Esophagus (tissue), 2 donors: ENCODE measurements around the gene HOXA7. TPM values are rescaled to one million over a fixed set of nuclear protein-coding genes. Genes with fewer than 3 reads are reported as not detected.
A peak's percentile ranks its signal among the peaks of the same experiment; 100 is the strongest.

ENCODE experiments used
- H3K27ac ChIP-seq, 2 donors: one replicate each; pipeline ENCODE4 v1.5.1; 2013; ENCODE audit warnings: low read depth in 2 of 2, mild to moderate bottlenecking in 2 of 2, inconsistent platforms in 1 of 2, low read length in 1 of 2, moderate library complexity in 1 of 2
- H3K27me3 ChIP-seq, 2 donors: one replicate each; pipeline ENCODE4 v1.6.1; 2013; ENCODE audit warnings: low read length in 2 of 2, control low read depth in 1 of 2, mild to moderate bottlenecking in 1 of 2; ENCODE audit not compliant: insufficient read depth in 2 of 2, control insufficient read depth in 1 of 2
- H3K36me3 ChIP-seq, 2 donors: one replicate each; pipeline ENCODE4 v1.6.1; 2013; ENCODE audit warnings: low read length in 1 of 2; ENCODE audit not compliant: control insufficient read depth in 2 of 2, insufficient read depth in 2 of 2
- H3K4me1 ChIP-seq, 2 donors: one replicate each; pipeline ENCODE4 v1.6.1; 2013; ENCODE audit warnings: low read length in 1 of 2; ENCODE audit not compliant: control insufficient read depth in 2 of 2, insufficient read depth in 2 of 2
- H3K4me3 ChIP-seq, 2 donors: one replicate each; pipeline ENCODE4 v1.5.1; 2013; ENCODE audit warnings: low read length in 2 of 2, mild to moderate bottlenecking in 2 of 2, low read depth in 1 of 2, moderate library complexity in 1 of 2
- H3K9me3 ChIP-seq, 2 donors: one replicate each; pipeline ENCODE4 v1.6.1; 2013; ENCODE audit warnings: mild to moderate bottlenecking in 2 of 2, low read depth in 1 of 2, low read length in 1 of 2, moderate library complexity in 1 of 2; ENCODE audit not compliant: control insufficient read depth in 2 of 2, insufficient read depth in 1 of 2
- WGBS, 2 donors: extraction: QIAGEN DNeasy Blood & Tissue Kit; methylation state at CpG; one replicate each; pipeline ENCODE4 v1.1.7; 2013; 5-methylcytosine and 5-hydroxymethylcytosine counted together
- polyA plus RNA-seq, 2 donors: library from polyadenylated mRNA; stranded (reverse); fragments of 200-250 nt; gene quantifications; one replicate each; pipeline ENCODE4 v1.2.3, GENCODE V29; 2013
- donor health status: healthy with polysubstance abuse.
- donor health status: Bipolar disorder and iron deficiency.

The HOXA7 gene
- polyA plus RNA-seq, 2 donors: 1.5 to 1.8 TPM

DNA sequence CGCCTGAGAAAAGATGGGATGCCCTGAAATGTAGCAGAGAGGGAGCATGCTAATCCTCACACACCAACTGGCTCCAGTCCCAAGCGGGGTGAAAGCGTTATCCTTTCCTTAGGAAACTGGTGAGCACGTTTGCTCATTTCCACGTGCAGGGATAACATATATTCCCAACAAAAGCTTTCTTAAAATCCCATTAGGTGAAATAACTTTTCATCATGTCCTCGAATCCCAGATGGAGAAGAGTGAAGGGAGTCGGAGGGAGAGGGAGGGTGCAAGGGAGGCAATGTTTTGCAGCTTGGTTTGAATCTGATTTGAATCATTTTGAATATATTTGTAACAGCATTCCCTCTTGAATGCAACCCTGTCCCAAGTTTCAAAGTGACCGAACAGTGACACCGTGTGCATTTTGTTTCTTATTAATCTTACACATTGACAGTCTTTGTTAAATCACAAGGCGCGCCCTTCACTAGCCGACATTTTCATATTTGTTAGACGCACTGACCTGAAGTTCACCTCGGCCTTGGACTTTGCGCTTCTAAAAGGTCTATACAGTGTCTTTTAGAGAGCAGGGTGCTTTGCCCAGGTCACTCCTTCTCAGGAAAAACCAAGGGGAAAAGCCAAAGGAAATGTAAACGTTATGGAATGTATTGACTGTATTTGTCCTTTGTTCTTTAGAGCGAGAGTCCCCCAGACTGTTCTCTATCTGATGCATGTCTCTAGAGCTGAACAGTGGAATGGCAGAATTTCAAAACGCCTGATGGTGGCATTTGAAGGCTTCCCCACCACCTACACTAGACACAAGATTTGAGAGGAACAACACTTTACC is 22.9 kb downstream of the HOXA7 start:
- WGBS, 2 donors: 60 to 78% methylated on average over 18 of the region's 18 CpGs
- H3K9me3 ChIP-seq: no peaks in the 10 kb centered on the region
- peaks cover 0 to 3% of the 10 kb centered on the region in 2 donors for H3K4me1 ChIP-seq
- no peaks in the 10 kb centered on the region for H3K27me3 ChIP-seq
- peak overlapping the region in 1 of 2 donors; percentile 51 for H3K27ac ChIP-seq
- H3K4me3 ChIP-seq: no peak overlapping the region
- H3K36me3 ChIP-seq: no peaks in the 10 kb centered on the region

DNA sequence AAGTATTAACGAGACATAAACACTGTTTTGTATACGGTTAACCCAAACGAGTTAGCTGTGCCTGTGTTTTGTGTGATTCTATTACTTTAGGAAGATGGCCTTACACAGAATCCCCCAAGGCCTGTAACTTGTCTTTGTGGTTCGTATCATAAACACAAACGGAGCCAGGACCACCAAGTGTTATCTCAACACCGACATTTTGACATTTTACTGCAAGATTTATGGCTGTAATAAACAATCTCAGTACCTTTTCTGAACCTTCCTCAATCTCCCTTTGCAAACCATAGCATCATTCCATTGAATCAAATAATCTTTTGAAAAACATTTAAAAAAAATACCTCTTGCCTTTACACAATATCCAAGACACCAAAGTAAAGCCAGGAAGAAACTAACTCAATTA is 23.5 kb downstream of the HOXA7 start:
- no peaks in the 10 kb centered on the region for H3K36me3 ChIP-seq
- no peak overlapping the region for H3K4me3 ChIP-seq
- peaks cover 0 to 3% of the 10 kb centered on the region in 2 donors for H3K4me1 ChIP-seq
- H3K27ac ChIP-seq: no peak overlapping the region
- no peaks in the 10 kb centered on the region for H3K9me3 ChIP-seq
- H3K27me3 ChIP-seq: no peaks in the 10 kb centered on the region
- 58 to 87% methylated on average over 6 of the region's 6 CpGs for WGBS, 2 donors

DNA sequence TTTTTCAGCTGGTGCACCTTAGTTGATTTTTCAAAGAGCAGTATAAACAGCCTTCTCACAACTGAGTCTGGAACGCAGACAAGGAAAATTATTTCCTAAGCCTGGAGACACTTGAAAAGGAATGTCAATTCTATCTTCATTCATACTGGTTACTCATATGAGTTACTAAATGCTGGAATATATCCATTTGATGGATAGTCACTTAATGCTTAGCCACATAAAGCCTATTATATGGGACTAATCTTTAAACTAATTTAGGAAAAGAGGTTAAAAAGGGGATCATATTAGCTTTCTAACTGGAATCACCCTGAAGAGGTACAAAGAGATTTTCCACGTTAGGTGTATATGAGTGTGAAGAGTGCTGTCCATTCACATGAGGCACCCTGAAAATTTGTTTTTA is 24.3 kb downstream of the HOXA7 start:
- WGBS, 2 donors: 51 to 57% methylated on average over 2 of the region's 2 CpGs
- no peaks in the 10 kb centered on the region for H3K9me3 ChIP-seq
- H3K4me1 ChIP-seq: peaks cover 0 to 3% of the 10 kb centered on the region in 2 donors
- H3K36me3 ChIP-seq: no peaks in the 10 kb centered on the region
- H3K27ac ChIP-seq: no peak overlapping the region
- no peak overlapping the region for H3K4me3 ChIP-seq
- H3K27me3 ChIP-seq: no peaks in the 10 kb centered on the region

DNA sequence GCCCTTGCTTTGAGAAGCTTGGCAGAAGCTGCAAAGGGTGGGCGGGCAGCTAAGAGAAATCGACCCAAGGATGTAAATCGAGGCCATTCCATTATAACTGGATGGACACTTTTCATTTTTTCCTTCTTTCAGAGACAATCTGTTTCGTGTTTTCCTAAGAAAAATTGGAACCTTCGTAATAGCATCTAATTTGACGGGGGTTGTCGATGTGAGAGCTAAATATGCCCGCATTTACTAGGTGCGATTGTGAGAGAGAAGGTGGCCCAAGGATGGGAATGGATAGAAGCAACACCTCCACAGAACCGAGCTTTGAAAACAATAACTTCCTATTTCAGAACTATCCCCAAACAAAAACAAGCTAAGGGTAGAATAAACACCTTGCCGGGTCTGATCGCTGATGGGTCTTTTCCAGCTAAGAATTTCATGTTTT is 25.1 kb downstream of the HOXA7 start:
- H3K9me3 ChIP-seq: no peaks in the 10 kb centered on the region
- H3K27me3 ChIP-seq: no peaks in the 10 kb centered on the region
- WGBS, 2 donors: 40 to 48% methylated on average over 12 of the region's 12 CpGs
- H3K4me1 ChIP-seq: peaks cover 0 to 3% of the 10 kb centered on the region in 2 donors
- peak overlapping the region; percentile 80 to 94 for H3K27ac ChIP-seq
- H3K4me3 ChIP-seq: peak overlapping the region; percentile 79 to 85
- H3K36me3 ChIP-seq: no peaks in the 10 kb centered on the region

DNA sequence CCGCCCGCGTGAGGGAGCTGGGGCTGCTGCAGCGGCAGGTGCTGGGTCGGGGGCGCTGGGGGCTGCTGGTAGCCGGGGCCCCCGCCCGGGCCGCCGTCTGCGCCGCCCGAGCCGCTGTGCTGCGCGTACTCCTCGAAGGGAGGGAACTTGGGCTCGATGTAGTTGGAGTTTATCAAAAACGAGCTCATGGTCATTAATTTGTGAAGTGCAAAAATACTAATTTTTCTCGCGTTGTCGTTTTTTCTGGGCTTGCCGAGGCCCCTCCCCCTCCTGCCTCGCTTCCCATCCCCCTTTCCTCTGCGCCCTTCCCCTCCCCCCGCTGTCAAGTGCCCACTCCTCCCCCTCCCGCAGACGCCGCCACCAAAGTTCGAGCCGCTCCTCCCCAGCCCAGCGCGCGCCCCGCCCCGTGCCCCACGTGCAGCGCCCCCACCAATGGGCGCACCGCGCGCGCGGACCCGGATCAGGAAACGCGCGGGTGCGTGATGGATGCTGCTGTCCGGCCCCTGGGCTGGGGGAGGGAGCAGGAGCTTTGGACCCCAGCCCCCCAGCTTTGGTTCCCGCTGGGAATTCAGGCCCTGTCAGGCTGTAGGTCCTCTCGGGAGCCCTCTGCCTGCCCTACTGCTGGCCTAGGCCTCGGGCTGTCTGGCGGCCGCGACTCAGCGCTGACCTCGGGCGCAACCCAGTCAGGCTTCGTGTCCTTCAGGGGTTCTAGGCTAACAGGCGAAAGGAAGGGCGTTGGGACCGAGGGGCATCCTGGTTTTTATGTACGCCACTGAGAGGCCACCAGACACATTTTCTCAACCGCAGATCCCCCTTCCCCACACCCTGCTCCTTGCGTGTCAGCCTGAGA is 25.7 kb downstream of the HOXA7 start, which contains the start of gene HOXA4:
TSS of gene HOXA4 (minus strand) at position 218 of the 850 bp plus-strand sequence. CDS start at position 194, 24 bp downstream.
- H3K4me3 ChIP-seq: peak within 1 kb of the TSS; percentile 84 to 85
- H3K27me3 ChIP-seq: no peaks in the 10 kb centered on the region
- 6 to 7% methylated on average over 59 to 67 of the region's 67 CpGs for WGBS, 2 donors
- H3K4me1 ChIP-seq: peaks cover 0 to 3% of the 10 kb centered on the region in 2 donors
- peak within 1 kb of the TSS; percentile 92 to 94 for H3K27ac ChIP-seq
- no peaks in the 10 kb centered on the region for H3K36me3 ChIP-seq
- no peaks in the 10 kb centered on the region for H3K9me3 ChIP-seq

DNA sequence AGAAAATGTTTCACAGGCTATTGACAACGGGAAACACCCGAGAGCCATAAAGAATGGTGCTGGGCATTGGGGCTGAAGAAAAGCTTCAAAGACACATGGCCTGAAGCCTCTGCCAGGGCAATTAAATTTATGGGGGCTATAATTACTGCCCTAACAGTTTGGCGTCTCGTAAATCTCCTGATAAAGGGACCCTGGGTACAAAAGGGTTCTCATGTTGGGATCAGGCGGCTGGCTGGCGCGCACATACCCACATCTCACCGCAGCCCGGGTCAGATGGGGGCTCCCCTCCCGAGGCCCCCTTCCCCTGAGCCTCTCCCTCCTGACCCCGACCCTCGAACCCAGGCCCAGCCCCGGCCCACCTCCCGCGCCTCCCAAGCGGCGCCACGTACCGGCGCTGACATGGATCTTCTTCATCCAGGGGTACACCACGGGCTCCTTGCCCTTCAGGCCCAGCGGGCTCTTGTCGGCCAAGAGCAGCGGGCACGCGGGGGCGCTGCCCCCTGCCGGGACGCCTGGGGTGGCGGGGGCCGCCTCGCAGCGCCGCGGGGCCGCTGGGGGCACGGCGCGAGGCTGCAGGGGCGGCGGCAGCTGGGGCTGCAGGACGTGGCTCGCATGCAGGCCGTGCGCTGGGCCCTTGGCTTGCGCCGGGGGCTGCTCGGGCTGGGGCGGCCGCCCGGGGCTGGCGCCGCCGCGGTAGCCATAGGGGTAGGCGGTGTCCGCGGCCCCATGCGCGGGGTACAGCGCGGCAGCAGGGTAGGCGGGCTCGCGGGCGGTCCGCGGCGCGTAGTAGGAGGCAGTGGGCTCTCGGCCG is 26.5 kb downstream of the HOXA7 start:
- Histone ChIP-seq H3K4me3 (peak overlapping the region; percentile 84 to 85), H3K36me3 (no peaks in the 10 kb centered on the region), H3K27ac (peak overlapping the region; percentile 92 to 93), H3K9me3 (no peaks in the 10 kb centered on the region), H3K27me3 (no peaks in the 10 kb centered on the region), H3K4me1 (peaks cover 0 to 3% of the 10 kb centered on the region in 2 donors)
- 10 to 12% methylated on average over 60 to 72 of the region's 72 CpGs for WGBS, 2 donors

DNA sequence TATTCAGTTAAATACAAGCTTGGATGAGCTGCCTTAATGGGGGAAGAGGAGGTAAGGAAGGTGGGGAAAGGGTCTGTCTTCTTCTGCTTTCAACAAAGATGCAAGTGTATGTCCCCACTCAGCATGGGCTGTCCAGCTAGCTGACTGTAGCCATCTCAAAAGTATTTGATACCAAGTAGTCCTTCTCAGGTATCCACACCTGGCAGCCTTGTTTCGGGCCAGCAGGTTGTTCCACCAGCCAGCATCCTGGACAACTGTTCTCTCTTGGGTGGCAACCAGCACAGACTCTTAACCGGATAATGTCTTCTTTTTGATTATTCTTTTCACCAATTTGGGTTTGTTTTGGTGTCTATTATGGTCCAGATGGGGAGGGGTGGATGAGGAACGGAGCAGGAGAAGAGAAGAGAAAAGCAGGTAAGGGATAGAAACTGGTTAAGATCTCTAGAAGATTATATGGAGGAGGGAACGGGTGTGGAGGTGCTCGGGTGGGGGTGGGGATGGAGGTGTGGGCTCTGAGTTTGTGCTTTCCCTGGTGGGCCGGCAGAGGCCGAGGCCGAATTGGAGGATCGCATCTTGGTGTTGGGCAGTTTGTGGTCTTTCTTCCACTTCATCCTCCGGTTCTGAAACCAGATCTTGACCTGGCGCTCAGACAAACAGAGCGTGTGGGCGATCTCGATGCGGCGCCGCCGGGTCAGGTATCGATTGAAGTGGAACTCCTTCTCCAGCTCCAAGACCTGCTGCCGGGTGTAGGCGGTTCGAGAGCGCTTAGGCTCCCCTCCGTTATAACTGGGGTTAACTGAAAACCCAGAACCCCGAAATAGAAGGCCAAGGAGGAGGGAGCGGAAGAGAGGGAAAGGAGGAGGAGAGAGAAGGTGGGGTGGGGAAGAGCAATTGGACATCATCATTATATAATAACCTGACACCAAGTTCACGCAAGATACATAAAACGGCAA is 27.4 kb downstream of the HOXA7 start:
- 24 to 34% methylated on average over 28 of the region's 28 CpGs for WGBS, 2 donors
- H3K4me3 ChIP-seq: peak overlapping the region; percentile 84 to 85
- H3K36me3 ChIP-seq: no peaks in the 10 kb centered on the region
- no peaks in the 10 kb centered on the region for H3K27me3 ChIP-seq
- H3K4me1 ChIP-seq: peaks cover 0 to 3% of the 10 kb centered on the region in 2 donors
- no peaks in the 10 kb centered on the region for H3K9me3 ChIP-seq
- H3K27ac ChIP-seq: peak overlapping the region; percentile 92 to 93

DNA sequence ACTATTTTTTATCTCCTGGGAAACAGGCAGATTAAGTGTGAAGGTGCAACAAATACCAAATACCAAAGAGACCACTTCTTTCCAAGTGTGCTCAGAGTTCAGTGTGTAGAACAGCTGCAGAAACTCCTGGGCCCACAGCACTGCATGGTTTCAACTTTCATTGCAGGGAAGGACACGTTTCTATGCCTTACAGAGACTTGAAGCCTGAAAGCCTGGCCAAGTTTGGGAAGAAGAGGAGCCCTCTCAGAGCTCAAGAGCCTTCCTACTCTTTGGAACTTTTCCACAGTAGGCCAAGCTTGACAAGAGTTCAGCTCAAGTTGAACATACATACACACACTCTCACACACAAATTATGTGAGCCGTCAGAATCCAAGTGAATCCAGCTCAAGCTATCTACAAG is 28.4 kb downstream of the HOXA7 start:
- H3K27me3 ChIP-seq: no peaks in the 10 kb centered on the region
- no peaks in the 10 kb centered on the region for H3K9me3 ChIP-seq
- no peaks in the 10 kb centered on the region for H3K36me3 ChIP-seq
- peak overlapping the region in 1 of 2 donors; percentile 85 for H3K4me3 ChIP-seq
- 26 to 32% methylated on average over 2 of the region's 2 CpGs for WGBS, 2 donors
- H3K4me1 ChIP-seq: peaks cover 0 to 3% of the 10 kb centered on the region in 2 donors
- peak overlapping the region; percentile 52 to 70 for H3K27ac ChIP-seq
